Measurements from ENCODE around the gene SMCO4. TPM values are rescaled to one million over a fixed set of nuclear protein-coding genes. Genes with fewer than 3 reads are reported as not detected.
"Not testable (repeated sequence)": the region's sequence is repeated elsewhere in the genome, so short reads cannot be mapped to it uniquely, and the experiment has no call there.

Gene SMCO4
- total RNA-seq, 4 donors from 2014 or later: 24.8 to 93.0 (median 40.2) TPM

- Histone ChIP-seq H3K27me3 (no peaks in the 10 kb centered on the region), H3K27ac (no peak overlapping the region), H3K4me3 (no peak overlapping the region), H3K36me3 (no peaks in the 10 kb centered on the region), H3K9me3 (no peaks in the 10 kb centered on the region), H3K4me1 (no peaks in the 10 kb centered on the region)
- TF ChIP-seq CTCF (IDR thresholded peaks at IDR 0.05) (no peak), POLR2A (IDR thresholded peaks at IDR 0.05) (no peak)
- no peak for DNase-seq
Measured at GRCh38 chr11:93458286-93458685, 84.9 kb downstream of the SMCO4 start.

- no peaks in the 10 kb centered on the region for H3K36me3 ChIP-seq
- no peak overlapping the region for H3K4me3 ChIP-seq
- no peaks in the 10 kb centered on the region for H3K9me3 ChIP-seq
- TF ChIP-seq CTCF (IDR thresholded peaks at IDR 0.05) (no peak), POLR2A (IDR thresholded peaks at IDR 0.05) (no peak)
- no peak for DNase-seq
- no peak overlapping the region for H3K27ac ChIP-seq
- no peaks in the 10 kb centered on the region for H3K4me1 ChIP-seq
- no peaks in the 10 kb centered on the region for H3K27me3 ChIP-seq
Measured at GRCh38 chr11:93444617-93445073, 98.5 kb downstream of the SMCO4 start.

GRCh38 chr11:93443232-93443631 is 100.0 kb downstream of the SMCO4 start:
- not testable (repeated sequence) for H3K36me3 ChIP-seq, H3K4me3 ChIP-seq, DNase-seq, H3K9me3 ChIP-seq, H3K27ac ChIP-seq, H3K4me1 ChIP-seq, H3K27me3 ChIP-seq

- Histone ChIP-seq H3K4me3 (no peak overlapping the region), H3K27ac (no peak overlapping the region), H3K4me1 (no peaks in the 10 kb centered on the region), H3K27me3 (no peaks in the 10 kb centered on the region), H3K9me3 (no peaks in the 10 kb centered on the region), H3K36me3 (no peaks in the 10 kb centered on the region)
- TF ChIP-seq POLR2A (IDR thresholded peaks at IDR 0.05): no peak
- no peak for TF ChIP-seq CTCF (IDR thresholded peaks at IDR 0.05)
- no peak for DNase-seq
Measured at GRCh38 chr11:93432247-93432646, 110.9 kb downstream of the SMCO4 start.

Small RNA genes lying within 50 kb of the gene (small RNA-seq; reads per million reads assigned to genes)
- gene RN7SL223P: 0 reads per million in 2 donors

Other genes with a start within 250 kb of the SMCO4 start
- not detected for gene DEUP1, start 212.6 kb downstream of the SMCO4 start, total RNA-seq
- 10 to 100 TPM; 14.2 to 50.3 (median 17.8) TPM for gene CEP295, start 118.3 kb upstream of the SMCO4 start, total RNA-seq
- gene TAF1D, start 198.1 kb upstream of the SMCO4 start, total RNA-seq: 100 to 1,000 TPM in 3 of 4 donors, 10 to 100 TPM in 1; 72.7 to 183 (median 108) TPM
- gene C11orf54, start 198.3 kb upstream of the SMCO4 start, total RNA-seq: 100 to 1,000 TPM in 1 of 4 donors, 10 to 100 TPM in 3; 33.8 to 130 (median 69.0) TPM
- gene MED17, start 240.9 kb upstream of the SMCO4 start, total RNA-seq: 10 to 100 TPM; 22.3 to 33.8 (median 27.3) TPM

Data from Peyer's patch (tissue), 4 donors.